Kasumi-1 (cell line): ENCODE measurements around the gene ZNF213.

ENCODE experiments used
- DNase-seq, 2 experiments: peaks; one replicate each; lab custom pipeline; 2025; lab: John Stamatoyannopoulos, UW

ZNF213 gene

GRCh38 chr16:3101018-3101840 lies 33.6 kb upstream of the ZNF213 start:
- DNase-seq = peak; percentile 35 to 39

DNA sequence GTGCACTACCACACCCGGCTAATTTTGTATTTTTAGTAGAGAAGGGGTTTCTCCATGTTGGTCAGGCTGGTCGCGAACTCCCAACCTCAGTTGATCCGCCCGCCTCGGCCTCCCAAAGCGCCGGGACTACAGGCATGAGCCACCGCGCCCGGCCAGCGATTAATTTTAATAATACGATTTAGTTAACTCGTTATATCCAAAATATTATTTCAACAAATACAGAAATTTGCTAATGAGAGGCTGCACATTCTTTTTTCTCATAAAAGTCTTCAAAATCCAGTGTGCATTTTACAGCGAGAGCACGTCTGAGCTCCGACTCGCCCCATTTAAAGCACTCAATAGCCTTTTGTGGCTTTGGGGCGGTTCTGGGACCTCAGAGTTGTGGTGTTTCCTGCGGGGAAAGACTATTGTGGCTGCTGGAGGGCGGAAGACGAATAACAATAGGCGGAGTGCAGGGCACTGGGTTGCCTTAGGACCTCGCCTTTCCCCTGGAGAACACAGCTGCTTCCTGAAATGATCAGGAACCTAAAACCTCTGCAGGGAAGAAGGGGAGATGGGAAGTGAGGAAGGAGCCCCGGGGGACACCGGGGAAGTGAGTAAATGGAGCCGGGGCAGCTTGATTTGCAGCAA lies 32.9 kb upstream of the ZNF213 start:
- DNase-seq = peak; percentile 10 to 13

- DNase-seq = peak; percentile 36 to 49
Observed at GRCh38 chr16:3106205-3106928, 28.5 kb upstream of the ZNF213 start.

DNA sequence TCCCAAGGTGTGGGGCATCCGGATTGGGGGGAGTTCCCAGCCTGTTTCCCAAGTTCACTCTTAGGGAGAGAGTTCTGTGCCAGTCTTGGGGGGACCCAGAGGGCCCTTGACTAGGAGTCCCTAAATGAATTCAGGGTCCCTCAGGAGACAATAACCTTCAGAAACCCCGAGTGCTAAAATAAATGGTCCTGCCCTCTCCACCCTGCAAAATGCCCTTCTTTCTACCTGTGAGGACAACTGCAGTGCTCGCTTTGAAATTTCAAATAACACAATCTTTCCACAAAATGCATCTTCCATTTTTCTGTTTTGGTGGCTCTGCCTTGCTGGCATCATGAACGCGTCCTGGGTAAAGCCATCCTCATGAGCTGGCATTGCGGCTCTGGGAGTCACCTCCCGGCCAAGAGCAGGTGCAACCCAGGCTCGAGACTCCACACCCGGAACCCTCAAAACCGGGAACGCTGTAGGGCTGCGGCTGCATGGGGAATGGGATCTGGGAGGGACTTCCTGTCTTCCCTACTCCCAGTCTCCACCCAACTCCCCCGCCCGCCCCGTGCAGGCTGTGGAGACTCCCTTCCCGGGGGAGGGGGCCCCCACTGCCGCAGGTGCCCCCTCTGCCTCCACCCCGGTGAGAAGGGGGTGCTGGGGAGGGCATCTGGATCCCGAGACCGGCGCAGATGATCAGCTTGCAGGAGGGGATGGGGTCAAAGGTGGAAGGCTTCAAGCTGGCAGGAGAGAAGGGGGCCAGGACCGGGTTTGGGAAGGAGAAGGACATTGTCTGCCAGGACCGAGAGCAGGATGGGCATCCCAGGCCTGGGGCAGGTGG lies 22.6 kb upstream of the ZNF213 start, which contains the start of gene ZNF205:
Gene ZNF205, plus strand, starts transcription at position 529 of the 823 bp plus-strand sequence. CDS start 845 bp downstream, outside the sequence.
- no peak for DNase-seq

DNA sequence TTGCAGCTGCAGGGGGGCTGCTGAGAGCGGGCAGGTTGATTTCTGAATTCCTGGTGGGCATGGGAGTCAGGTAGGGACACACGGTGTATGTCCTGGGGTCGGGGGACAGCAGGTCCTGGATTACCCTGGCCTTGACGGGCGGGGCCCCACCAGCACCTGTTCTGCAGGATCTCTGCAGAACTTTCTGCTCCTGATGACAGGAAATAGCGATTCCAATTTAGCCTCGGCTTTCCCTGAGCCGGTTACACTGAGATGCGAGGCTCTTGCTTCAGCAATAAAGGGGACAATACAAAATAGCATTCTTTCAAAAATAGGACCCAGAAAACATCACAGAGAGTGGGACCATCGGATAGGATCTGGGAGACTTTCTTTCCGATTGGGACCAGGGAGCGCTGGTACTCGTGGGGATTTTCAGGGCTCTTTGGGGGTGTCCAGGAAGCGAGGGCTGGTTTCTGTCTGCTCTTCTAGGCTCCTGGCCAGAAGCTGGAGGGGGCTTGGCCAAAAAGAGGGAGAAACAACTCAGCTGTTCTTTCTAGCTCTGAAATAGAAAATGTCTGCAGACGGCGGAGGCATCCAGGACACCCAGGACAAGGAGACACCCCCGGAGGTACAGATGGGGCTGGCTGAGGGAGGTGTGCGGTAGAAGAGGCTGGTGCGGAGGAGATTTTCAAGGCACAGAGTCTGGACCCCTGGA lies 21.8 kb upstream of the ZNF213 start:
- no peak for DNase-seq

DNA sequence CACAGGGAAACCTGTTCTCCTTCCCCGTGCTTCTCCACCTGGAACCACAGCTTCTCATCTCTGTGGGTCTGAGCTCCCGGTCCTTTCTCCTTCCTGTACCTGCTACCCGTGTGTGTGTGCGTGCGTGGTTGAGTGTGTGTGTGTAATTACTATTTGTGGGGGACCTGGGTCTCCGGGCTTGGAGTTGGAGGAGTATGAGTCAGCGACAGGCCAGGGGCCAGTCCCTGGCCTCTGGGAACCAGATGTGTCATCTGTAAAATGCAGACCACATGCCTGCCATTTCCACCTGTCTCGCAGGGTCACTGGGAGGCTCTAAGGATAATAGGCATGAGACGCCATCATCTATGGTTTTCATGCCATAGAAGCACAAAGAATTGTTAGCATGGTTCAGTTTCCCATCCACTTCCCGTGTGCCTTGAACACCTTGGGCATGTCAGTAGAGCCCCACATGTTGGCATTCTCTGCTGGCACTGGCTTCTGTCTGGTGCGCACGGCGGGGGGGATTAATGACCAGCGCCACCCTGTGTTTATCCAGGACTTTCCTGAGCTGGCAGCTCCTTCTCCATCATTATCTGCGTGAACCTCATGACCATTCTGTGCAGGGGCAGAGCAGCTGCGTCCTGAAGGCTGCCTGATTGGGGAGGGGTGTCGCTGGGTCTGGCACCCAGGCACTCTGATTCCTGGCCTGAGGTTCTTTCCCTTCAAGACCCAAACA lies 20.9 kb upstream of the ZNF213 start:
- DNase-seq = no peak

- DNase-seq = no peak
Observed at GRCh38 chr16:3115003-3115402, 19.8 kb upstream of the ZNF213 start.

DNA sequence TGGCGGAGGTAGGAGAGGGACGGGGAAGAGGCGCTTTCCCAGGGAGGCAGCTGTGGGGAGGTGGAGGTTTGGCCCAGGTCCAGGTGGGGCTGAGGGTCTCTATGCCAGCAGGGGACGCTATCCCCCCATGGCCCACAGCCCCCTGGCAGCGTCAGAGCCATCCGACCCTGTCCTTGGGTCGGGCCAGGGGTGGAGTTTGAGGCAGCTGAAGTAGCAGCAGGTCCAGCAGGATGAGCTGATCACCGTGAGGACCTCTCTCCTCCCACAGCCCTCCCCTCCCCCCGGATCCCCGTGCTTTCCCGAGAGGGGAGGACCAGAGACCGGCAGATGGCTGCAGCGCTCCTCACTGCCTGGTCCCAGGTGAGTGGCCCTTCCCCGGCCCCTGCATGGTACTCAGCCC lies 19.3 kb upstream of the ZNF213 start:
- no peak for DNase-seq

- DNase-seq = no peak
Observed at GRCh38 chr16:3118204-3118790, 16.5 kb upstream of the ZNF213 start.

DNA sequence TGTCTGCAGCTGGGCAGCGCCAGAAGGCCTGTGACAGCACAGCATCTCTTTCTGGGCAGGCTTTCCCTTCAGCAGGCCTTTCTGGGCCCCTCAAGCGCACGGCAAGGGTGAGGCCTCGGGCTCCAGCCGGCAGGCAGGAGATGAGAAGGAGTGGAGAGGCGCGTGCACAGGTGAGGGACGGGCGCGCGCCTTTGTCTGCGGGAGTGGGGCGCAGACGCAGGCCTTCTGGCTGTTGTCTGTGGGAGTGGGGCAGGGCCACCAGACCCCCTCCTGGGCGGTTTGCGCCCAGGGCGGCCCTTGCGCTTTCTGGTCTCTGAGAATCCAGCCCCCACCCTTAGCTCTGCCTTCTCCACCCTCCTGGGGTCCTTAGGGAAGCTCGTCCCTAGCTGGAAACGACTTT lies 16.0 kb upstream of the ZNF213 start:
- no peak for DNase-seq

GRCh38 chr16:3119286-3119685 lies 15.5 kb upstream of the ZNF213 start:
- no peak for DNase-seq

GRCh38 chr16:3119701-3120408 lies 15.0 kb upstream of the ZNF213 start:
- DNase-seq = no peak

DNA sequence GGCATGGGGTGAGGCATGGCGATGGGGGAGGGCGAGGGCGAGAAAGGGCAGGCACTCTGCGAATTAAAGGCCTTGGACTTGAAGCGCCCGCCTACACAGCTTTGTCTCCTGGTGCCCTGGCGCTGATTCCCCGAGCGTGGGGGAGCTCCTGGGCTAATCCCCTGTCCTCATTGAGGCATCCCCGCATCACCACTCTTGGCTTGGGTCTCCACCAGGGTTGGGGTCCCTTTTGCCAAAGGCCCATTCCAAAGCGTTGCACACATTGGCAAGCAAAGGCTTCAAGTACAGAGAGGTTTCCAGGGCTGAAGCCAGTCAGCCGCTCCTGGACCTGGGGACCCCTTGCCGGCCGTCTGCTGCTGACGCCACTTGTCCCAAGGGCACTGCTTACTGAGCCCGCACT lies 14.4 kb upstream of the ZNF213 start:
- DNase-seq = no peak

- no peak for DNase-seq
Observed at GRCh38 chr16:3121851-3122467, 12.9 kb upstream of the ZNF213 start.

GRCh38 chr16:3122926-3123570 lies 11.8 kb upstream of the ZNF213 start:
- no peak for DNase-seq

- peak; percentile 85 to 92 for DNase-seq
Observed at GRCh38 chr16:3123986-3124886, 10.6 kb upstream of the ZNF213 start.

GRCh38 chr16:3127745-3128144 lies 7.1 kb upstream of the ZNF213 start:
- DNase-seq = no peak
